Nephron (organoid): ENCODE data around the gene PRAMEF12.

Source experiments
- H3K27ac Mint-ChIP-seq, 3 experiments: 2 replicates each; pipeline ENCODE4 v1.8.0; 2020; ENCODE audit warnings: mixed read lengths in 3 of 3, mild to moderate bottlenecking in 2 of 3, moderate library complexity in 1 of 3
- H3K27me3 Mint-ChIP-seq: 2 replicates; pipeline ENCODE4 v1.8.0; 2021; ENCODE audit warnings: low read depth, mild to moderate bottlenecking, moderate library complexity, mixed read lengths
- H3K36me3 Mint-ChIP-seq: 2 replicates; pipeline ENCODE4 v1.8.0; 2020; ENCODE audit warnings: low read depth, mixed read lengths
- H3K4me1 Mint-ChIP-seq: 2 replicates; pipeline ENCODE4 v1.8.0; 2020; ENCODE audit warnings: mixed read lengths
- H3K4me3 Mint-ChIP-seq, 3 experiments: 2 replicates each; pipeline ENCODE4 v1.8.0; 2020; ENCODE audit warnings: mild to moderate bottlenecking in 3 of 3, mixed read lengths in 3 of 3, moderate library complexity in 2 of 3
- H3K9me3 Mint-ChIP-seq: 2 replicates; pipeline ENCODE4 v1.8.0; 2020; ENCODE audit warnings: mixed read lengths
- TF ChIP-seq, protein P1 (sequence below), 3 experiments: fragments of 200-600 bp; sonication (generic); IDR thresholded peaks; one replicate each; pipeline ENCODE4 v1.5.0; 2021; ENCODE audit warnings: antibody characterized with exemption in 3 of 3; ENCODE audit not compliant: unreplicated experiment in 3 of 3

PRAMEF12 gene

GRCh38 chr1:12754738-12755137 lies 18.8 kb upstream of the PRAMEF12 start:
- peaks cover 21% of the 10 kb centered on the region for H3K9me3 Mint-ChIP-seq
- H3K4me1 Mint-ChIP-seq, result peaks cover 11% of the 10 kb centered on the region
- H3K36me3 Mint-ChIP-seq, result no peaks in the 10 kb centered on the region
- no peak overlapping the region for H3K27ac Mint-ChIP-seq
- no peak overlapping the region for H3K4me3 Mint-ChIP-seq
- TF ChIP-seq, protein P1, sequence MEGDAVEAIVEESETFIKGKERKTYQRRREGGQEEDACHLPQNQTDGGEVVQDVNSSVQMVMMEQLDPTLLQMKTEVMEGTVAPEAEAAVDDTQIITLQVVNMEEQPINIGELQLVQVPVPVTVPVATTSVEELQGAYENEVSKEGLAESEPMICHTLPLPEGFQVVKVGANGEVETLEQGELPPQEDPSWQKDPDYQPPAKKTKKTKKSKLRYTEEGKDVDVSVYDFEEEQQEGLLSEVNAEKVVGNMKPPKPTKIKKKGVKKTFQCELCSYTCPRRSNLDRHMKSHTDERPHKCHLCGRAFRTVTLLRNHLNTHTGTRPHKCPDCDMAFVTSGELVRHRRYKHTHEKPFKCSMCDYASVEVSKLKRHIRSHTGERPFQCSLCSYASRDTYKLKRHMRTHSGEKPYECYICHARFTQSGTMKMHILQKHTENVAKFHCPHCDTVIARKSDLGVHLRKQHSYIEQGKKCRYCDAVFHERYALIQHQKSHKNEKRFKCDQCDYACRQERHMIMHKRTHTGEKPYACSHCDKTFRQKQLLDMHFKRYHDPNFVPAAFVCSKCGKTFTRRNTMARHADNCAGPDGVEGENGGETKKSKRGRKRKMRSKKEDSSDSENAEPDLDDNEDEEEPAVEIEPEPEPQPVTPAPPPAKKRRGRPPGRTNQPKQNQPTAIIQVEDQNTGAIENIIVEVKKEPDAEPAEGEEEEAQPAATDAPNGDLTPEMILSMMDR (IDR thresholded peaks at IDR 0.05; ENCODE audit: unreplicated experiment in 3 of 3), result no peak
- peaks cover 40% of the 10 kb centered on the region for H3K27me3 Mint-ChIP-seq

- Mint-ChIP-seq H3K36me3 (no peaks in the 10 kb centered on the region), H3K27ac (no peak overlapping the region), H3K27me3 (peaks cover 49% of the 10 kb centered on the region), H3K4me1 (peaks cover 11% of the 10 kb centered on the region), H3K9me3 (peaks cover 9% of the 10 kb centered on the region), H3K4me3 (no peak overlapping the region)
- TF ChIP-seq, protein P1 (IDR thresholded peaks at IDR 0.05; ENCODE audit: unreplicated experiment in 3 of 3), result no peak
Measured at GRCh38 chr1:12756273-12756672, 17.3 kb upstream of the PRAMEF12 start.

DNA sequence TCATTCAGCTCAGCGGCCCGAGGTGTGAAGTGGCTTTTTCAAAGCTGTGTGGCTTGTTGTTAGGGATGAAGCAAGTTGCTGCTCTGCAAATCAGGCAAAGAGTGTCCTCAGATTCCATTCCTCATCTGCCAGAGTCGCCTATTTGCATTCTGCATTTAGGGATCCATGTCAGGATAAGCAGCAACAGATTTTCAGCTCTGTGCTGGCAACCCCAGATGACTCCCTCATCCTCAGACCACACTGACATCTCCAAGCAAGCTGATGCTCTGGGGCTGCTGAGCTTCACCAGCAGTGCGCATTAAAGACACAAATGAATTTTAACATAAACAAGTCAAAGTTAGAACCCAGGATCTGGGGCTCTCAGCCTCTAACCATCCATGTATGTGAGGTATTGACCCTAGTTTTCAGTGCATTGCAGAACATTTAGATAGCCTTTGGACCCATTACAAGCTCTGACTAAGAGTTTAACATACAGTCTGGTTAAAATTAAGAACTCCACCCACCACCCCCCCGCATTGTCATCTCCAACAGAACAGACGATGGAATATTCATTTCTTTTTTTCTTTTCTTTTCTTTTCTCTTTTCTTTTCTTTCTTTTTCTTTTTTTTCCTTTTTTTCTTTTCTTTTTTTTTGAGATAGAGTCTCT lies 16.6 kb upstream of the PRAMEF12 start:
- H3K27me3 Mint-ChIP-seq, result peaks cover 49% of the 10 kb centered on the region
- H3K4me1 Mint-ChIP-seq, result peaks cover 11% of the 10 kb centered on the region
- no peaks in the 10 kb centered on the region for H3K36me3 Mint-ChIP-seq
- no peak overlapping the region for H3K27ac Mint-ChIP-seq
- TF ChIP-seq, protein P1 (IDR thresholded peaks at IDR 0.05; ENCODE audit: unreplicated experiment in 3 of 3), result no peak
- H3K4me3 Mint-ChIP-seq, result no peak overlapping the region
- H3K9me3 Mint-ChIP-seq, result peaks cover 6% of the 10 kb centered on the region

- peaks cover 11% of the 10 kb centered on the region for H3K4me1 Mint-ChIP-seq
- TF ChIP-seq, protein P1 (IDR thresholded peaks at IDR 0.05; ENCODE audit: unreplicated experiment in 3 of 3), result no peak
- peaks cover 50% of the 10 kb centered on the region for H3K27me3 Mint-ChIP-seq
Measured at GRCh38 chr1:12757836-12758235, 15.7 kb upstream of the PRAMEF12 start.

GRCh38 chr1:12760256-12760795 lies 13.2 kb upstream of the PRAMEF12 start:
- H3K36me3 Mint-ChIP-seq, result no peaks in the 10 kb centered on the region
- peaks cover 42% of the 10 kb centered on the region for H3K27me3 Mint-ChIP-seq
- H3K4me3 Mint-ChIP-seq, result no peak overlapping the region
- TF ChIP-seq, protein P1 (IDR thresholded peaks at IDR 0.05; ENCODE audit: unreplicated experiment in 3 of 3), result no peak
- H3K4me1 Mint-ChIP-seq, result peaks cover 11% of the 10 kb centered on the region
- H3K27ac Mint-ChIP-seq, result no peak overlapping the region
- peaks cover 2% of the 10 kb centered on the region for H3K9me3 Mint-ChIP-seq

More at GRCh38 chr1:12757836-12758235, 15.7 kb upstream of the PRAMEF12 start:
- peaks cover 6% of the 10 kb centered on the region for H3K9me3 Mint-ChIP-seq
- peak overlapping the region in 2 of 3 experiments; percentile 9 to 55 for H3K27ac Mint-ChIP-seq
- no peak overlapping the region for H3K4me3 Mint-ChIP-seq
- no peaks in the 10 kb centered on the region for H3K36me3 Mint-ChIP-seq

DNA sequence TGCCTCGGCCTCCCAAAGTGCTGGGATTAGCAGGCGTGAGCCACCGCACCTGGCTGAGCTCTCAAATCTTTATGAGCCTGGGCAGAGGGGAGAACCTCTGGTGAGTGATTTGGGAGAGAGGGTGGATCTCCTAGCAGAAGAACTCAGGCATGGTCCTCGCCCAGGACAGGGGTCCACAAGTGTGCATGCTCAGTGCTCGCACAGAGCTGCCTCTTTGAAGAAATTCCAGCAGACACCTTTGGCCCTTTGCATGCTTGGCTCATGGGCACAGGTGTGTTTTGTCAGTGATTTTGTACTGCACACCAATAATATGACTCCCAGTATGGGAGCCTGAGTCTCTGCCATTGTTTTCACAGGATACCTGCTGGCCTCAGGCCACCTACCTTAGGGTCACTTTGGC lies 11.8 kb upstream of the PRAMEF12 start:
- TF ChIP-seq, protein P1 (IDR thresholded peaks at IDR 0.05; ENCODE audit: unreplicated experiment in 3 of 3), result no peak
- peaks cover 32% of the 10 kb centered on the region for H3K27me3 Mint-ChIP-seq
- H3K9me3 Mint-ChIP-seq, result peaks cover 5% of the 10 kb centered on the region
- H3K27ac Mint-ChIP-seq, result no peak overlapping the region
- H3K36me3 Mint-ChIP-seq, result no peaks in the 10 kb centered on the region
- H3K4me3 Mint-ChIP-seq, result no peak overlapping the region
- H3K4me1 Mint-ChIP-seq, result peaks cover 11% of the 10 kb centered on the region
